Natural killer cell (primary cell): ENCODE results near the gene FOSB. TPM values are rescaled to one million over a fixed set of nuclear protein-coding genes. Genes with fewer than 3 reads are reported as not detected.
A peak's percentile ranks its signal among the peaks of the same experiment; 100 is the strongest.

Experiments
- ATAC-seq, 3 donors: fragments of 150-1000 bp in 2 of 3; fragments of 200-7000 bp in 1 of 3; cut with Tn5 transposase; 1 replicate in 1 of 3; 2 replicates in 2 of 3; pipeline ENCODE4 v1.10.0; 2021; ENCODE audit warnings: mild to moderate bottlenecking in 2 of 3, moderate library complexity in 2 of 3
- DNase-seq, 2 donors: peaks; one replicate each; pipeline versions ENCODE4 v3.0.0 to v3.0.0-alpha.2; 2013 to 2021; ENCODE audit warnings: mixed read lengths in 1 of 2
- H3K27ac ChIP-seq: one replicate; pipeline ENCODE4 v1.5.1; 2013; ENCODE audit warnings: mild to moderate bottlenecking, low read length
- H3K27me3 ChIP-seq: one replicate; pipeline ENCODE4 v1.6.1; 2013; ENCODE audit warnings: low read length; ENCODE audit not compliant: control insufficient read depth, insufficient read depth
- H3K36me3 ChIP-seq: one replicate; pipeline ENCODE4 v1.6.1; 2013; ENCODE audit warnings: low read length; ENCODE audit not compliant: control insufficient read depth, insufficient read depth
- H3K4me1 ChIP-seq: one replicate; pipeline ENCODE4 v1.6.1; 2013; ENCODE audit warnings: low read length; ENCODE audit not compliant: control insufficient read depth, insufficient read depth
- H3K4me3 ChIP-seq: one replicate; pipeline ENCODE4 v1.5.1; 2013; ENCODE audit warnings: low read length
- H3K9me3 ChIP-seq: one replicate; pipeline ENCODE4 v1.6.1; 2013; ENCODE audit warnings: low read length; ENCODE audit not compliant: control insufficient read depth, insufficient read depth
- H3K27ac Mint-ChIP-seq, 2 donors: one replicate each; pipeline ENCODE4 v1.8.0; 2022; ENCODE audit warnings: mild to moderate bottlenecking in 2 of 2, mixed read lengths in 2 of 2, moderate library complexity in 1 of 2
- H3K27me3 Mint-ChIP-seq, 2 donors: one replicate each; pipeline ENCODE4 v1.8.0; 2022; ENCODE audit warnings: low read depth in 2 of 2, mixed read lengths in 2 of 2
- H3K36me3 Mint-ChIP-seq: one replicate; pipeline ENCODE4 v1.8.0; 2022; ENCODE audit warnings: mixed read lengths
- H3K4me1 Mint-ChIP-seq, 2 donors: one replicate each; pipeline ENCODE4 v1.8.0; 2022; ENCODE audit warnings: mixed read lengths in 2 of 2
- H3K4me3 Mint-ChIP-seq: one replicate; pipeline ENCODE4 v1.8.0; 2022; ENCODE audit warnings: mild to moderate bottlenecking, moderate library complexity, mixed read lengths
- H3K9me3 Mint-ChIP-seq, 2 donors: one replicate each; pipeline ENCODE4 v1.8.0; 2022; ENCODE audit warnings: mixed read lengths in 2 of 2
- WGBS: methylation state at CpG from one replicate; pipeline ENCODE4 v1.1.7; 2013; ENCODE audit warnings: missing lambda C conversion rate; ENCODE audit not compliant: insufficient coverage; 5-methylcytosine and 5-hydroxymethylcytosine counted together
- intact Hi-C: fragments of 100-400 bp; cut with micrococcal nuclease; formaldehyde crosslinking; loops from one replicate; pipeline ENCODE4 v1.14.2; 2022
- total RNA-seq, 4 donors: library from RNA; stranded (reverse); fragments of 120-200 nt in 1 of 4; gene quantifications; one replicate each; pipeline versions ENCODE4 v1.2.3 to v1.2.4, GENCODE V29; 2013 to 2022
- TF ChIP-seq, protein P1 (sequence below): fragments of 200-600 bp; IDR thresholded peaks from one replicate; pipeline ENCODE4 v1.8.0; 2022; ENCODE audit warnings: antibody characterized with exemption

Gene FOSB
- total RNA-seq: 1,000 to 10,000 TPM in 2 of 3 donors, 100 to 1,000 TPM in 1; 784 to 1,837 (median 1,121) TPM
- total RNA-seq (2013): 376 TPM

- Histone ChIP-seq H3K4me3 (peak within 1 kb of the TSS; percentile 87), H3K4me1 (peaks cover 38% of the 10 kb centered on the region), H3K9me3 (no peaks in the 10 kb centered on the region), H3K27ac (peak within 1 kb of the TSS; percentile 100), H3K36me3 (no peaks in the 10 kb centered on the region), H3K27me3 (peaks cover 2% of the 10 kb centered on the region)
- TF ChIP-seq, protein P1, sequence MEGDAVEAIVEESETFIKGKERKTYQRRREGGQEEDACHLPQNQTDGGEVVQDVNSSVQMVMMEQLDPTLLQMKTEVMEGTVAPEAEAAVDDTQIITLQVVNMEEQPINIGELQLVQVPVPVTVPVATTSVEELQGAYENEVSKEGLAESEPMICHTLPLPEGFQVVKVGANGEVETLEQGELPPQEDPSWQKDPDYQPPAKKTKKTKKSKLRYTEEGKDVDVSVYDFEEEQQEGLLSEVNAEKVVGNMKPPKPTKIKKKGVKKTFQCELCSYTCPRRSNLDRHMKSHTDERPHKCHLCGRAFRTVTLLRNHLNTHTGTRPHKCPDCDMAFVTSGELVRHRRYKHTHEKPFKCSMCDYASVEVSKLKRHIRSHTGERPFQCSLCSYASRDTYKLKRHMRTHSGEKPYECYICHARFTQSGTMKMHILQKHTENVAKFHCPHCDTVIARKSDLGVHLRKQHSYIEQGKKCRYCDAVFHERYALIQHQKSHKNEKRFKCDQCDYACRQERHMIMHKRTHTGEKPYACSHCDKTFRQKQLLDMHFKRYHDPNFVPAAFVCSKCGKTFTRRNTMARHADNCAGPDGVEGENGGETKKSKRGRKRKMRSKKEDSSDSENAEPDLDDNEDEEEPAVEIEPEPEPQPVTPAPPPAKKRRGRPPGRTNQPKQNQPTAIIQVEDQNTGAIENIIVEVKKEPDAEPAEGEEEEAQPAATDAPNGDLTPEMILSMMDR: no peak
- Mint-ChIP-seq H3K4me1 (peaks cover 31 to 63% of the 10 kb centered on the region in 2 donors), H3K36me3 (no peaks in the 10 kb centered on the region), H3K27ac (peak within 1 kb of the TSS; percentile 87 to 99), H3K27me3 (peaks cover 3 to 9% of the 10 kb centered on the region in 2 donors), H3K9me3 (no peaks in the 10 kb centered on the region), H3K4me3 (peak within 1 kb of the TSS; percentile 96)
- intact Hi-C loops: loop anchor here (1.0 kb wide), 1 partner anchor 11 kb away; no protein-coding TSS in a partner anchor
- ATAC-seq (peak; percentile 19 to 43 (median 36)), DNase-seq (peak; percentile 97 to 98)
- WGBS: under 1% methylated on average over 55 of the region's 56 CpGs
These were observed at the start of gene FOSB for GRCh38 chr19:45467456-45468158. Gene FOSB, plus strand, starts transcription at chr19:45467996. Its CDS starts 591 bp downstream, at chr19:45468587.

DNA sequence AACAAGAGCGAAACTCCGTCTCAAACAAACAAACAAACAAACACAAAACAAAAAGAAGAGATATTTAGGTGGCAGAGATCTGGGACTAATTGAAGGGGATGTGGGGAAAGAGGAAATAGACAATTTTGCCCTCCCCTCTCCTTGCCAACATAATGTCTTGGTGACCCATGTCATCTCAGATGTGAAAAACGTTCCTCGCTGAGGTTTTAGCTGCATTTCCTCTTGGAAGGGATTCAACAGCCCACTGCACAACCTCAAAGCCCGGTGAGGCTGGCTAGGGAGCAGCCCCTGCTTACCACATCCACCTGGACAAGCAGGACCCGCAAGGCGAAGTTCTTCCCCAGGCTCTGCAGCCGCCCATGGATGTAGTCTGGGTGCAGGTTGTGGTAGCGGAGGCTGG, 49.0 kb upstream of the FOSB start:
- intact Hi-C loops: no loop called here
- TF ChIP-seq, protein P1: no peak
- Histone ChIP-seq H3K36me3 (peaks cover 17% of the 10 kb centered on the region), H3K27me3 (no peaks in the 10 kb centered on the region), H3K27ac (no peak overlapping the region), H3K4me1 (peaks cover 26% of the 10 kb centered on the region), H3K9me3 (no peaks in the 10 kb centered on the region), H3K4me3 (no peak overlapping the region)
- Mint-ChIP-seq H3K36me3 (no peaks in the 10 kb centered on the region), H3K27ac (peak overlapping the region in 1 of 2 donors; percentile 17), H3K4me3 (no peak overlapping the region), H3K4me1 (peaks cover 18 to 29% of the 10 kb centered on the region in 2 donors), H3K27me3 (no peaks in the 10 kb centered on the region), H3K9me3 (no peaks in the 10 kb centered on the region)
- DNase-seq (no peak), ATAC-seq (no peak)
- WGBS: 26% methylated on average over 4 of the region's 9 CpGs

DNA sequence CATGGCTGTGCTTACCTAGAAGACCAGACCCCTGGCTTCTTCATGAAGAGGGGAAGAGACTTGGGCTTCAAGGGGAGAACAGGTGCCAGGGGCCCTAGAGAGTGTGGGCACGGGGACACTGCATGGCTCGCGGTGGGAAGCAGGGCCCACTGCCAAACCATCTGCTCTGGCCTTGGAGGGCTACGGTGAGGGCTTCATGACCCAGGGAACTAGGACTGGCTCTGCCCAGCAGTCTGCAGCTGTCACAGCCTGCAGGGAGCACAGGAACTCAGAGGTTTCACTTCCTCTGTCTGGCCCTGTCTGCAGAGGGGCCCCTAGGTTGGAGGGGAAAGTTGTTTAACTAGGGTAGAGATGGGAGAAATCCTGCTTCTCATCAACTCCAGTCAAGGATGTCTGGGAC, 48.4 kb upstream of the FOSB start:
- Mint-ChIP-seq H3K36me3 (no peaks in the 10 kb centered on the region), H3K9me3 (no peaks in the 10 kb centered on the region), H3K4me3 (no peak overlapping the region), H3K27ac (no peak overlapping the region), H3K27me3 (no peaks in the 10 kb centered on the region), H3K4me1 (peaks cover 24 to 34% of the 10 kb centered on the region in 2 donors)
- H3K4me1 ChIP-seq: peaks cover 32% of the 10 kb centered on the region
- H3K27me3 ChIP-seq: no peaks in the 10 kb centered on the region
- no peak for DNase-seq
- H3K4me3 ChIP-seq: no peak overlapping the region
- no peaks in the 10 kb centered on the region for H3K9me3 ChIP-seq
- H3K36me3 ChIP-seq: peaks cover 13% of the 10 kb centered on the region
- TF ChIP-seq, protein P1: no peak
- no peak overlapping the region for H3K27ac ChIP-seq
- intact Hi-C loops: no loop called here
- ATAC-seq: no peak
- 10% methylated on average over 4 of the region's 4 CpGs for WGBS
